Ovary (tissue), 3 donors: ENCODE measurements around the gene DMAC1.

Experiments used
- POLR2A ChIP-seq: fragments of 450-650 bp; IDR thresholded peaks from one replicate; pipeline ENCODE4 v1.6.1; 2017; ENCODE audit warnings: antibody characterized with exemption, mild to moderate bottlenecking, moderate library complexity
- TF ChIP-seq, protein P1 (sequence below), 3 donors: fragments of 450-650 bp in 2 of 3; fragments of 200-600 bp in 1 of 3; IDR thresholded peaks; one replicate each; pipeline versions ENCODE4 v1.5.1 to v1.8.0; 2016 to 2022; ENCODE audit warnings: antibody characterized with exemption in 3 of 3, mild to moderate bottlenecking in 1 of 3
- donor health status: DM: no; HTN: no; CAD: no.

DNA sequence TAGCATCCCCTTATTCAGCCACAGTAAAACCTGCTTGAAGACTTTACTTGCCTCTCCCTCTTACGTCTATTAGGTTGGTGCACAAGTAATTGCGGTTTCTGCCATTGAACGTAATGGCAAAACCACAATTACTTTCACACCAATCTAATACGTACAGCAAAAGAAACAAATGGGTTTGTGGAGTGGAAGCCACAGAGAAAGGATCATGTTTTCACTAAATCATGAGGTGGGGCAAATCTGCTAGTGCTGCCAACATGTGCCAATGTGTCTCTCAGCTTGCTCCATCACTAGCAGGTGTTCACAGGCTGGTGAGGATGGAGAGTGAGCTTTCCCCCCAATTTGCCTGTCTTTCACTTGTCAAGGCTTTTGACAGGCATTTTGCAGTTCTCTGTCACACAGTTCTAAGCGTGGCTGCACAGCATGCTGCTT lies 15.9 kb downstream of the DMAC1 start:
- TF ChIP-seq, protein P1, sequence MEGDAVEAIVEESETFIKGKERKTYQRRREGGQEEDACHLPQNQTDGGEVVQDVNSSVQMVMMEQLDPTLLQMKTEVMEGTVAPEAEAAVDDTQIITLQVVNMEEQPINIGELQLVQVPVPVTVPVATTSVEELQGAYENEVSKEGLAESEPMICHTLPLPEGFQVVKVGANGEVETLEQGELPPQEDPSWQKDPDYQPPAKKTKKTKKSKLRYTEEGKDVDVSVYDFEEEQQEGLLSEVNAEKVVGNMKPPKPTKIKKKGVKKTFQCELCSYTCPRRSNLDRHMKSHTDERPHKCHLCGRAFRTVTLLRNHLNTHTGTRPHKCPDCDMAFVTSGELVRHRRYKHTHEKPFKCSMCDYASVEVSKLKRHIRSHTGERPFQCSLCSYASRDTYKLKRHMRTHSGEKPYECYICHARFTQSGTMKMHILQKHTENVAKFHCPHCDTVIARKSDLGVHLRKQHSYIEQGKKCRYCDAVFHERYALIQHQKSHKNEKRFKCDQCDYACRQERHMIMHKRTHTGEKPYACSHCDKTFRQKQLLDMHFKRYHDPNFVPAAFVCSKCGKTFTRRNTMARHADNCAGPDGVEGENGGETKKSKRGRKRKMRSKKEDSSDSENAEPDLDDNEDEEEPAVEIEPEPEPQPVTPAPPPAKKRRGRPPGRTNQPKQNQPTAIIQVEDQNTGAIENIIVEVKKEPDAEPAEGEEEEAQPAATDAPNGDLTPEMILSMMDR (IDR thresholded peaks at IDR 0.05): no peak
- TF ChIP-seq POLR2A: no peak
